ENCODE data around the gene SLC11A2.

- TF ChIP-seq CTCF (optimal IDR thresholded peaks at IDR 0.05 in 1 of 3, IDR thresholded peaks at IDR 0.05 in 1 of 3, conservative IDR thresholded peaks at IDR 0.05 in 1 of 3; ENCODE audit: extremely low read depth in 1 of 3, insufficient read depth in 2 of 3, low read length in 3 of 3) (no peak), EZH2 (IDR thresholded peaks at IDR 0.05; ENCODE audit: low read length) (no peak)
Measured at GRCh38 chr12:51027342-51027835, 1.2 kb upstream of the SLC11A2 start.
